ENCODE measurements around the gene PPP3CA. TPM values are rescaled to one million over a fixed set of nuclear protein-coding genes. Genes with fewer than 3 reads are reported as not detected.

PPP3CA gene
- total RNA-seq, 1 experiment from 2014 or later, result 133 TPM

- ChIA-PET CTCF (interaction anchor here (1.1 kb wide), 1 partner anchor 418 kb away, joined by 3 read pairs; no protein-coding TSS in a partner anchor), POLR2A (no interaction called here), RAD21 (ENCODE audit: low non-redundant PET in 1 of 2, low total read pairs in 2 of 2, uncharacterized antibody in 2 of 2, unreplicated experiment in 2 of 2) (no interaction called here)
- no peaks in the 10 kb centered on the region for H3K9me3 ChIP-seq (ENCODE audit: control insufficient read depth in 1 of 2, insufficient read depth in 1 of 2, low read depth in 1 of 2, low read length in 2 of 2)
- H3K4me3 ChIP-seq (replicated peaks in 1 of 2; ENCODE audit: low read depth in 1 of 2, low read length in 2 of 2), result 0 out of 4 replicates have a peak overlapping the region, but pooled peaks of 1 of the 2 experiments have one; percentile 1
- ATAC-seq (peak; percentile 56), DNase-seq (ENCODE audit: low read depth, low spot score) (no peak)
- peaks cover 47 to 70% of the 10 kb centered on the region in 2 experiments for H3K4me1 ChIP-seq (ENCODE audit: control insufficient read depth in 1 of 2, insufficient read depth in 2 of 2, low read length in 2 of 2)
- BruUV-seq (replicated peaks), result no TSS peak
- H3K9ac ChIP-seq (ENCODE audit: low read length), result 0 out of 2 replicates have a peak overlapping the region, but pooled peaks have one; percentile 18
- no peaks in the 10 kb centered on the region for H3K27me3 ChIP-seq (ENCODE audit: insufficient read depth, low read length)
- H4K20me1 ChIP-seq (ENCODE audit: insufficient read depth), result no peaks in the 10 kb centered on the region
- H3K9me2 ChIP-seq (ENCODE audit: insufficient read depth), result no peaks in the 10 kb centered on the region
- peak overlapping the region; percentile 72; the same call in 1 of the 2 replicates for H3K27ac ChIP-seq (ENCODE audit: low read depth, low read length)
- peak overlapping the region; percentile 50 for H3K4me2 ChIP-seq (ENCODE audit: low read length)
- H2AFZ ChIP-seq (ENCODE audit: low read depth, low read length, poor library complexity, severe bottlenecking), result no peak overlapping the region
- intact Hi-C loops (cut with micrococcal nuclease), result no loop called here
- no peak for TF ChIP-seq YY1 (IDR thresholded peaks at IDR 0.05; ENCODE audit: extremely low read depth, insufficient replicate concordance, low read depth, low read length)
- TF ChIP-seq JUND (IDR thresholded peaks at IDR 0.05), result peak; percentile 75
- TF ChIP-seq SIN3A (IDR thresholded peaks at IDR 0.05; ENCODE audit: low read depth), result 0 out of 2 replicates have a peak, but pooled peaks have one; percentile 38
- peak; percentile 73 for TF ChIP-seq CBX3 (IDR thresholded peaks at IDR 0.05; ENCODE audit: low read depth)
- TF ChIP-seq POLR2A (IDR thresholded peaks at IDR 0.05; ENCODE audit: borderline replicate concordance, extremely low read depth, insufficient read depth, insufficient read length), result no peak
- TF ChIP-seq FOSL1 (IDR thresholded peaks at IDR 0.05; ENCODE audit: low read depth), result peak; percentile 74
- no peak for TF ChIP-seq ELF1 (IDR thresholded peaks at IDR 0.05; ENCODE audit: borderline replicate concordance, low read depth)
- TF ChIP-seq ATF3 (IDR thresholded peaks at IDR 0.05), result peak; percentile 27; the same call in 1 of the 2 replicates
- TF ChIP-seq RAD21 (IDR thresholded peaks at IDR 0.05; ENCODE audit: low read depth), result no peak
- no peak for TF ChIP-seq POLR2AphosphoS5 (IDR thresholded peaks at IDR 0.05; ENCODE audit: low read depth, low read length)
- TF ChIP-seq ZBTB33 (IDR thresholded peaks at IDR 0.05; ENCODE audit: extremely low read depth, insufficient replicate concordance, low read length), result no peak
- TF ChIP-seq EZH2phosphoT487 (IDR thresholded peaks at IDR 0.05; ENCODE audit: borderline replicate concordance), result no peak
- no peak for TF ChIP-seq EGR1 (IDR thresholded peaks at IDR 0.05; ENCODE audit: low read depth)
- TF ChIP-seq SP1 (IDR thresholded peaks at IDR 0.05; ENCODE audit: low read depth), result peak; percentile 72
- no peak for TF ChIP-seq ZFX (IDR thresholded peaks at IDR 0.05)
- TF ChIP-seq CTCF (IDR thresholded peaks at IDR 0.05 in 2 of 3, conservative IDR thresholded peaks at IDR 0.05 in 1 of 3; ENCODE audit: borderline replicate concordance in 1 of 3, insufficient read depth in 1 of 3, low read depth in 2 of 3, low read length in 2 of 3), result no peak
- TF ChIP-seq EZH2 (IDR thresholded peaks at IDR 0.05), result no peak
- TF ChIP-seq CEBPB (IDR thresholded peaks at IDR 0.05; ENCODE audit: low read depth), result peak; percentile 60; the same call in 1 of the 2 replicates
- peak; percentile 42; the same call in 1 of the 2 replicates for TF ChIP-seq MAX (IDR thresholded peaks at IDR 0.05)
- peaks cover 0 to 4% of the 10 kb centered on the region in 2 experiments; a peak in 1 of 4 replicates for H3K36me3 ChIP-seq (ENCODE audit: control insufficient read depth in 1 of 2, insufficient read depth in 2 of 2, low read length in 2 of 2)
- peaks cover 62% of the 10 kb centered on the region for H3K79me2 ChIP-seq (ENCODE audit: insufficient read depth, low read length)
Measured at GRCh38 chr4:101183666-101184373, 163.5 kb downstream of the PPP3CA start.

Measured in HCT116 (cell line).